Tibial nerve (tissue), 4 donors: ENCODE results near the gene RASD2. TPM values are rescaled to one million over a fixed set of nuclear protein-coding genes. Genes with fewer than 3 reads are reported as not detected.

Source experiments
- DNase-seq, 2 donors: peaks; one replicate each; pipeline ENCODE4 v3.0.0-alpha.2; 2019; ENCODE audit warnings: low spot score in 2 of 2
- H3K27ac ChIP-seq, 4 donors: fragments of 200-600 bp; sonication (generic) in 3 of 4; one replicate each; pipeline ENCODE4 v1.5.1; 2017 to 2019; ENCODE audit warnings: mild to moderate bottlenecking in 1 of 4
- H3K27me3 ChIP-seq, 2 donors: fragments of 200-600 bp; sonication (generic) in 1 of 2; one replicate each; pipeline versions ENCODE4 v1.5.1 to v1.6.0; 2017 to 2019
- H3K36me3 ChIP-seq, 3 donors: fragments of 200-600 bp; sonication (generic); one replicate each; pipeline ENCODE4 v1.5.1; 2018 to 2019
- H3K4me1 ChIP-seq, 4 donors: fragments of 200-600 bp; sonication (generic) in 3 of 4; one replicate each; pipeline ENCODE4 v1.5.1; 2017 to 2019
- H3K4me3 ChIP-seq, 4 donors: fragments of 200-600 bp; sonication (generic) in 3 of 4; one replicate each; pipeline ENCODE4 v1.5.1; 2017 to 2019; ENCODE audit warnings: mild to moderate bottlenecking in 1 of 4, moderate library complexity in 1 of 4
- H3K9me3 ChIP-seq, 4 donors: fragments of 200-600 bp; sonication (generic) in 3 of 4; one replicate each; pipeline ENCODE4 v1.5.1; 2017 to 2019
- EP300 ChIP-seq, 2 donors: sonication (generic); formaldehyde crosslinking; IDR thresholded peaks; one replicate each; pipeline ENCODE4 v1.6.1; 2017; ENCODE audit warnings: antibody characterized with exemption in 2 of 2, mild to moderate bottlenecking in 1 of 2
- POLR2A ChIP-seq, 2 donors: fragments of 450-650 bp; IDR thresholded peaks; one replicate each; pipeline ENCODE4 v1.6.1; 2017; ENCODE audit warnings: antibody characterized with exemption in 2 of 2, mild to moderate bottlenecking in 2 of 2, moderate library complexity in 2 of 2
- WGBS, 2 donors: methylation state at CpG; one replicate each; pipeline ENCODE4 v1.1.5; 2018; 5-methylcytosine and 5-hydroxymethylcytosine counted together
- total RNA-seq, 4 donors: library from RNA; depleted of rRNA; stranded (reverse); fragments of >200 nt; gene quantifications; one replicate each; pipeline ENCODE4 v1.1.0, GENCODE V29; 2016
- TF ChIP-seq, protein P1 (sequence below), 5 experiments: fragments of 200-600 bp in 3 of 5; fragments of 450-650 bp in 2 of 5; sonication (generic) in 3 of 5; IDR thresholded peaks; one replicate each; pipeline ENCODE4 v1.5.1; 2016 to 2019; ENCODE audit warnings: antibody characterized with exemption in 5 of 5, mild to moderate bottlenecking in 3 of 5, moderate library complexity in 2 of 5

The RASD2 gene
- total RNA-seq, 4 donors from 2014 or later, result 0.20 to 1.5 (median 0.40) TPM

DNA sequence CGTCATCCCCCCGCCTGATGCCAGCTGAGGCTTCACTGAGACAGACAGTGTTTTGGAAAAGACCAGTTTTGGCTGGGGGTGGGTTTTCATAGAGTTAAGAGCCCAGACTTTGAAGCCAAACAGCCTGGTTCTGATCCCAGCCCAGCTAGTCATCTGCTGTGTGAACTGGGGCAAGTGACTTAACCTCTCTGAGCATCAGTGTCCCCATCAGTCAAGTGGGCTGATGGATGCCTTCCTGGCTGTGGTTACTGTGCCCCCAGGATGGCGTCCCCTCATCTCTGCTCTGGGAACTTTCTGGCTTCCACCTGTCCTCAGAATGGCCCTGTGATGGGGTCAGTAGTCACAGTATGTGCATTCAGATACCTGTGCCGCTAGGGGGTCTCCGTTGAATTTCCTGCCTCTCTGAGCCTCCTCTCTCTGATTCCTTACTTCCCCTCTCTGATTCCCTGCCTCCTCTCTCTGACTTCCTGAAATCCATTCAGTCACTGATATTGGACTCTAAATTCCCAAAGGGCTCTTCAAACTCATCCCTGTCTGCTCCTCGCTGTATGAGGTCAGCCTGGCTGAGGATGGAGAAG lies 2.4 kb downstream of the RASD2 start:
- DNase-seq, result no peak
- no peak overlapping the region for H3K4me3 ChIP-seq
- peaks cover 0 to 40% of the 10 kb centered on the region in 2 donors for H3K27me3 ChIP-seq
- no peaks in the 10 kb centered on the region for H3K9me3 ChIP-seq
- H3K27ac ChIP-seq, result no peak overlapping the region
- H3K4me1 ChIP-seq, result peaks cover 0 to 23% (median 9%) of the 10 kb centered on the region in 4 donors
- WGBS, 2 donors, result 51 to 64% methylated on average over 6 of the region's 6 CpGs
- TF ChIP-seq, protein P1, sequence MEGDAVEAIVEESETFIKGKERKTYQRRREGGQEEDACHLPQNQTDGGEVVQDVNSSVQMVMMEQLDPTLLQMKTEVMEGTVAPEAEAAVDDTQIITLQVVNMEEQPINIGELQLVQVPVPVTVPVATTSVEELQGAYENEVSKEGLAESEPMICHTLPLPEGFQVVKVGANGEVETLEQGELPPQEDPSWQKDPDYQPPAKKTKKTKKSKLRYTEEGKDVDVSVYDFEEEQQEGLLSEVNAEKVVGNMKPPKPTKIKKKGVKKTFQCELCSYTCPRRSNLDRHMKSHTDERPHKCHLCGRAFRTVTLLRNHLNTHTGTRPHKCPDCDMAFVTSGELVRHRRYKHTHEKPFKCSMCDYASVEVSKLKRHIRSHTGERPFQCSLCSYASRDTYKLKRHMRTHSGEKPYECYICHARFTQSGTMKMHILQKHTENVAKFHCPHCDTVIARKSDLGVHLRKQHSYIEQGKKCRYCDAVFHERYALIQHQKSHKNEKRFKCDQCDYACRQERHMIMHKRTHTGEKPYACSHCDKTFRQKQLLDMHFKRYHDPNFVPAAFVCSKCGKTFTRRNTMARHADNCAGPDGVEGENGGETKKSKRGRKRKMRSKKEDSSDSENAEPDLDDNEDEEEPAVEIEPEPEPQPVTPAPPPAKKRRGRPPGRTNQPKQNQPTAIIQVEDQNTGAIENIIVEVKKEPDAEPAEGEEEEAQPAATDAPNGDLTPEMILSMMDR (IDR thresholded peaks at IDR 0.05), result no peak
- no peak for TF ChIP-seq EP300 (IDR thresholded peaks at IDR 0.05)
- no peak for TF ChIP-seq POLR2A (IDR thresholded peaks at IDR 0.05)
- no peaks in the 10 kb centered on the region for H3K36me3 ChIP-seq

- no peak for DNase-seq
- H3K9me3 ChIP-seq, result no peaks in the 10 kb centered on the region
- H3K36me3 ChIP-seq, result no peaks in the 10 kb centered on the region
- H3K4me1 ChIP-seq, result peaks cover 0 to 23% (median 9%) of the 10 kb centered on the region in 4 donors
- H3K27ac ChIP-seq, result no peak overlapping the region
- TF ChIP-seq EP300 (IDR thresholded peaks at IDR 0.05) (no peak), POLR2A (IDR thresholded peaks at IDR 0.05) (no peak)
- TF ChIP-seq, protein P1 (IDR thresholded peaks at IDR 0.05), result no peak
- 51 to 57% methylated on average over 3 of the region's 3 CpGs for WGBS, 2 donors
- H3K27me3 ChIP-seq, result peaks cover 0 to 46% of the 10 kb centered on the region in 2 donors
- no peak overlapping the region for H3K4me3 ChIP-seq
Measured at GRCh38 chr22:35543702-35544101, 3.1 kb downstream of the RASD2 start.

- DNase-seq, result no peak
- Histone ChIP-seq H3K9me3 (no peaks in the 10 kb centered on the region), H3K4me1 (peaks cover 0 to 27% (median 11%) of the 10 kb centered on the region in 4 donors), H3K4me3 (no peak overlapping the region), H3K27ac (no peak overlapping the region), H3K36me3 (no peaks in the 10 kb centered on the region), H3K27me3 (peaks cover 0 to 46% of the 10 kb centered on the region in 2 donors)
- TF ChIP-seq EP300 (IDR thresholded peaks at IDR 0.05), result no peak
- no peak for TF ChIP-seq POLR2A (IDR thresholded peaks at IDR 0.05)
- TF ChIP-seq, protein P1 (IDR thresholded peaks at IDR 0.05), result no peak
- 23 to 26% methylated on average over 3 of the region's 3 CpGs for WGBS, 2 donors
Measured at GRCh38 chr22:35544189-35544588, 3.6 kb downstream of the RASD2 start.

DNA sequence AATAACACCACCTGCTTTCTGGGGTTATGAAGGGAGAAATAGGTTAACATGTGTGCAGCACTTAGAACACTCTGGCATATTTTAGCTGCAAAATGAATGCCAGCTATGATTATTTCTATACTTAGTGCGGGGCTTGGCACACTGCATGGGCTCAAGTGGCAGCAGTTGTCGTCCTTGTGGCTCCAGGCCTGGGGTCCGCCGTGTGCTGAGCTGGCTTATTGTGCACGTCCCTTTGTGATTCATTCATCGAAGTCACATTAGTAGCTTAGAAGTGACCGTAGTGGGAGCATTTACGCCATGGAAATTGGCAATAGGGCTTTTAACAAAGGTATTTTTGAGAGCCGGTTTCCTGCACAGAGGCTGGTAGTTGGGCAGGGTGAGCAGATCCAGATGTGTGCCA lies 4.2 kb downstream of the RASD2 start:
- peaks cover 0 to 26% (median 11%) of the 10 kb centered on the region in 4 donors for H3K4me1 ChIP-seq

DNA sequence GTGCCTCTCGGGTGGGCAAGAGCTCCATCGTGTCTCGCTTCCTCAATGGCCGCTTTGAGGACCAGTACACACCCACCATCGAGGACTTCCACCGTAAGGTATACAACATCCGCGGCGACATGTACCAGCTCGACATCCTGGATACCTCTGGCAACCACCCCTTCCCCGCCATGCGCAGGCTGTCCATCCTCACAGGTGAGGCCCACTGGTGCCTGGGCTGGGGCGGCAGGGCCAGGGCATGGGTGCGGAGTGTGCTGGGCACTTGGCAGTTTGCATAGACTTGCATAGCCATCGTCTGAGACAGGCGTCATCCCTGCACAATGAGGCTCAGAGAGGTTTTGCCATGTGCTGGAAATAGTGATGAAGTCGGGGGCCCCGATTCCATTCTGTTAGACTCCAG lies 6.3 kb downstream of the RASD2 start:
- Histone ChIP-seq H3K27me3 (peaks cover 0 to 28% of the 10 kb centered on the region in 2 donors), H3K36me3 (no peaks in the 10 kb centered on the region), H3K9me3 (no peaks in the 10 kb centered on the region), H3K4me3 (no peak overlapping the region), H3K4me1 (peaks cover 0 to 8% (median 4%) of the 10 kb centered on the region in 4 donors), H3K27ac (no peak overlapping the region)
- DNase-seq, result no peak
- no peak for TF ChIP-seq POLR2A (IDR thresholded peaks at IDR 0.05)
- TF ChIP-seq, protein P1 (IDR thresholded peaks at IDR 0.05), result no peak
- TF ChIP-seq EP300 (IDR thresholded peaks at IDR 0.05), result no peak
- 85 to 93% methylated on average over 17 to 18 of the region's 18 CpGs for WGBS, 2 donors

More for the DNA sequence above, 4.2 kb downstream of the RASD2 start:
- H3K4me3 ChIP-seq, result no peak overlapping the region
- TF ChIP-seq, protein P1 (IDR thresholded peaks at IDR 0.05), result no peak
- TF ChIP-seq EP300 (IDR thresholded peaks at IDR 0.05) (no peak), POLR2A (IDR thresholded peaks at IDR 0.05) (no peak)
- DNase-seq, result no peak
- H3K9me3 ChIP-seq, result no peaks in the 10 kb centered on the region
- 74 to 82% methylated on average over 8 to 9 of the region's 9 CpGs for WGBS, 2 donors
- H3K27me3 ChIP-seq, result peaks cover 0 to 44% of the 10 kb centered on the region in 2 donors
- H3K36me3 ChIP-seq, result no peaks in the 10 kb centered on the region
- H3K27ac ChIP-seq, result no peak overlapping the region
